HS-5 (cell line): ENCODE results near the gene ADAMTS10.
"Not testable (repeated sequence)": the region's sequence is repeated elsewhere in the genome, so short reads cannot be mapped to it uniquely, and the experiment has no call there.

Experiments used
- DNase-seq: peaks from one replicate; pipeline ENCODE4 v3.0.0-alpha.2; 2012; ENCODE audit warnings: low read depth

ADAMTS10 gene

GRCh38 chr19:8610041-8610935 is at the start of gene ADAMTS10:
Gene ADAMTS10, minus strand, starts transcription at chr19:8610715. Its CDS starts 5,005 bp downstream, at chr19:8605710.
- DNase-seq = no peak

DNA sequence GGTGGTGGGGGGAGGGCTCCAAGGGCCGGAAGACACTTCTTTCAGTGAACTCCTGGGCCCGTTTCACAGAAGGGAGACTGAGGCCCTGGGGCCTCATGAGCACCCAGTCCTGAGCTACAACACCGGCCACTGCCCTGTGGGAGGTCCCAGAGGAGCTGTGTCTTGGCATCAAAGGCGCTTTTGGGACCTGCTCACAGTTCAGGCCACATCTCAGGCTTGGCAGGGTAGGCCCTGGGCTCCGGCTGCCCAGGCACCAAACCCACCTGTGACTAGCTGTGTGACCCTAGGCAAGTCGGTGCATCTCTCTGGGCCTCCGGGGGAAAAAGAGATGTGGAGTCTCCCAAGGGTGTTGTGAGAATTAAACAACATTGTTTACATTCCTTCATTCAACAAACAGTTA is 49.4 kb upstream of the ADAMTS10 start:
- DNase-seq = no peak

GRCh38 chr19:8657869-8658268 is 47.4 kb upstream of the ADAMTS10 start:
- DNase-seq = no peak

- no peak for DNase-seq
These were observed 44.8 kb upstream of the ADAMTS10 start for GRCh38 chr19:8655340-8655709.

DNA sequence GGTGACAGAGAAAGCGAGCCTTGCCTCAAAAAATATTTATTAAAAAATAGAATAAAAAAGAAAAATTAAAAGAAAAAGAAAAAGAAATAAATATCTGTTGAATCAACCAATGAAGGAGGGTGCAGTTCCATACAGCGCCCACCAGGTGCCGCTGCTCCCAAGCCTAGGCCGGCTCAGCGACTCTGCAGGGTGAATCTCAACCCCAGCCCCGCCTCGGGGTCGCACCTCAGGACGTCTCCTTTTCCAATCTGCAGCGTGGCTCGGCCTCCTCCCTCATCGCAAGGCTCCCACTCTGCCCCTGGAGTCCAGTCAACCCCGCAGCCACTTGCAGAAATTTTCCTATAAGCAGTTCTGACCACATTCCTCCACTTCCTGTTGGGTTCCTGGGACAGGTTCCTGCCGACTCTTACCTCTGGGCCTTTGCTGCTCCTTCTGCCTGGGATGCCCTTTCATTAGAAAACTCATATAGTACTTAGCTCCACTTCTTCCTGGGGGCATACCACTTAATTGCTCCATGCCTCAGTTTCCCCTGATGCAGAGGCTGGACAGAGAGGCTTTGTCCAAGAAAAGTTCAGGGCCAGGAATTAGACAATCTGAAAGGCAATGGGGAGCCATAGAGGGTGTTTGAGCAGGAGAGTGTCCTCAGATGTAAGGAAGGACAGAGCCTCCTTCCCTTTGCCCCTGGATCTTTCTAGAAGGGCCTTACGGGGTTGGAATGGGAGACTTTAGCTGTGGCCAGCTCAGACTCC is 44.2 kb upstream of the ADAMTS10 start:
- DNase-seq = no peak

GRCh38 chr19:8648240-8648639 is 37.7 kb upstream of the ADAMTS10 start:
- no peak for DNase-seq

GRCh38 chr19:8643860-8644653 is 33.5 kb upstream of the ADAMTS10 start:
- DNase-seq = no peak

- no peak for DNase-seq
These were observed 32.0 kb upstream of the ADAMTS10 start for GRCh38 chr19:8642561-8642960.

DNA sequence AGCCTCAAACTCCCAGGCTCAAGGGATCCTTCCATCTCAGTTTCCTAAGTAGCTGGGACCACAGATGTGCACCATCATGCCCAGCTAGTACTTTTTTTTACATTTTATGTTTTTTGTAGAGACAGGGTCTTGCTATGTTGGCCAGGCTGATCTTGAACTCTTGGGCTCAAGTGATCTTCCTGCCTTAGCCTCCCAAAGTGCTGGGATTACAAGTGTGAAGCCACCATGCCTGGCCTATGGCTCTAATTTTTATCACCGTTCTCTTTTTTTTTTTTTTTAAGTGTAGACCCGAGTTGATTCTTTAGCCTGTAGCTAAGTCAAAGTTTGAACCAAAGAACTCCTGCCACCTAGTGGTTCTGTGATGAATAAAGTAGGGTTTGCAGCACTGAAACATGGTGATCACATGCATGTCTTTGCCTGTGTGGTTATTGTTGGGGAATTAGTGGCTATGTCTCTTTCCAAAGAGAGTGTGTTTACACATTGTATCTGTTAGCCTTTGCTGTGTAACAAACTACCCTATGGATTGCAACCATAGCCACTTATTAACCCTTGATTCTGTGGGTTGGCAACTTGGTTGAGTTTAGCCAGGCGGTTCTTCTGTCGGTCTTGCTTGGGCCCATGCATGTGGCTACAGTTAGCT is 31.5 kb upstream of the ADAMTS10 start:
- DNase-seq = no peak

DNA sequence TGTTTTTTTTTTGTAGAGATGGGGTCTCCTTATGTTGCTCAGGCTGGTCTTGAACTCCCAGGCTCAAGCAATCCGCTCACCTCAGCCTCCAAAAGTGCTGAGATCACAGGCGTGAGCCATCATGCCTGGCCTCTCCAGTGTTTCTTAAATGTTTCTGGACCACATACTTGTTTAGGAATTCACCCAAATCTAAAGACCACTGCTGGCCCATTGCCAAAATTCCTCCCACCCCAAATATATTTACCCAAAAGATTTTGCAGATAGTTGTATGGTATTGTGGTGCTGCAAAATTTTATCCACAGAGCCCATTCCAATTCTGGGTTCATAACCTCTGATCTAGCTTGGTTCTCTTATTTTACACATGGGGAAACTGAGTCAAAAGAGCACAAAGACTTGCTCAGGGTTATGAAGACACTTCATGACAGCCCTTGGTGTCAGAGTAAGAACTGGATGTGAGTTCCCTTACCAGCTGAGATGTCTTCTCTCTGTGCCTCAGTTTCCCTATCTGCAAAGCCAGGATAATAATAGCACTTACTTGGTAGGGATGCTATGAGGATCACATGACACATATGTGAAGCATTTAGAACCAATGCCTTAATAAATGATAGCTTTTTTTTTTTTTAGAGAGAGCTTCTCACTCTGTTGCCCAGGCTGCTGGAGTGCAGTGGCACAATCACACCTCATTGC is 30.8 kb upstream of the ADAMTS10 start:
- DNase-seq = no peak

DNA sequence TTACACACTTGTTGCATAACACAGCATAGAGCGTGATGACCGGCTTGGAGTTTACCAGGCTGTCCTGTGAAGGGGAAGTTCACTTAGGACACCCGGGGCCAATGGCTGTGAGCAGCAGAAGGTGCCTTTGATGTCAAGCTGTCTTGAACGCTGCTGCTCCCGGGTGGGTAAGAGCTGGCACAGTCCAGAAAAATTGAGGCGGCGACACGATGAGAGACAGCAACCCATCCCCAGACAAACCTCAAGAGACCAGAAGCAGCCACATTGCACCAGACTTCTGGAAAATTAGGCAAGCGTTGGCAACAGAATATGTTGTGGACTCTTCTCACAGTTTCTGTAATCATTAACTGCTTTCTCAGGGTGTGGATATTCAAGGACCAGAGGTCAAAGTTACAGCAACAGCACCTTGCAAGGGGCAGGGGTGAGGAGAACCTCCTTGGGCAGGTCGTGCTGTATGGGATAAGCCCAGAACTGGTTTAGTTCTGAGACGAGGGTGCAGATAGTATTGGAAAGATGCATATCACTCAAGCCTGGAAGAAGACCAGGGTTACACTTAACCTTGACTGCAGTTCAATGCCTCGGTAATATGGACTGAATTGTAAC is 30.0 kb upstream of the ADAMTS10 start:
- no peak for DNase-seq

GRCh38 chr19:8639821-8640401 is 29.4 kb upstream of the ADAMTS10 start:
- DNase-seq = no peak

- DNase-seq = no peak
These were observed 27.6 kb upstream of the ADAMTS10 start for GRCh38 chr19:8638078-8638619.

- DNase-seq = not testable (repeated sequence)
These were observed 26.6 kb upstream of the ADAMTS10 start for GRCh38 chr19:8637070-8637469.

GRCh38 chr19:8635422-8635821 is 24.9 kb upstream of the ADAMTS10 start:
- DNase-seq = no peak

- DNase-seq = no peak
These were observed 20.9 kb upstream of the ADAMTS10 start for GRCh38 chr19:8631425-8631819.

GRCh38 chr19:8630796-8631424 is 20.4 kb upstream of the ADAMTS10 start:
- no peak for DNase-seq

DNA sequence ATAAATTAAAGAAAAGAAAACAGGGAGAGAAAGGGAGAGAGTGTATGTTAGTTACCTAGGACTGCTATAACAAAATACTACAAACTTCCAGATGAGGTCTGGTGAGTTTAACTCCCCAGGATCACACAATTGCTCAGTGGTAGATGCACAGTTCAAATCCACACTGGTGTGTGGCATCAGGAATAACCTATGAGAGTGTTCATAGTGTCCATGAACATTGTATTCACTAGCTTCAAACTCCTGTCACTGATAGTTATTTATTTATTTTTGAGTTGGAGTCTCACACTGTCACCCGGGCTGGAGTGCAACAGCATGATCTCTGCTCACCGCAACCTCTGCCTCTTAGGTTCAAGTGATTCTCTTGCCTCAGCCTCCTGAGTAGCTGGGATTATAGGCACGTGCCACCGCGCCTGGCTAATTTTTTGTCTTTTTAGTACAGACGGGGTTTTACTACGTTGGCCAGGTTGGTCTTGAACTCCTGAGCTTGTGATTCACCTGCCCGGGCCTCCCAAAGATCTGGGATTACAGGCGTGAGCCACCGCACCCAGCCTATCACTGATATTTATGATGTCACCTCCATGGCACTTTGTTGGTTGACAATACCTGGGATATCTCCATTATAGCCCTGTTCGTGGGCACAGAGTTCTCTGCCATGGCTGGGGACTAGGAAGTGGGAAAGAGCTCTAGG is 19.6 kb upstream of the ADAMTS10 start, which contains the start of gene NFILZ:
Gene NFILZ (plus strand): TSS at position 638 of the 688 bp plus-strand sequence. CDS start 46,133 bp downstream, outside the sequence.
- no peak for DNase-seq

DNA sequence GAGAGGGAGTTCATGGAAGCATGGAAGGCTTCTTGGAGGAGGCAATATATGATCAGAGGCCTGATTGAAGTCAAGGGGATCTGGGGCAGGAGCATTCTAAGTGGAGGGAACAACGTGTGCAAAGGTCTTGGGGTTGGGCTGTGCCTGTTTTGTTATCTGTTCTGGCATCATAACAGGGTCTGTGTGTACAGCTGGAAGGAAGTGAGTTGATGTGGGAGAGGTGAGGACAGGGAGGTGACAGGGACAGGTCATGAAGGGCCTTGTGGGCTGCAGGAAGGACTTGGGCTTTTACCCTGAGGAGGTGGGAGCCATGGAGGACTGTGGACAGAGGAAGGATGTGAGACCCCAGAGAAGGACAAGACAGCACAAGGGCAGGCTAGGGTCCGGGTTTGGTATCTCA is 18.7 kb upstream of the ADAMTS10 start:
- no peak for DNase-seq
